Breast epithelium (tissue), 3 donors: ENCODE data around the gene TBC1D22B.

Experiments used
- POLR2A ChIP-seq: fragments of 450-650 bp; IDR thresholded peaks from one replicate; pipeline ENCODE4 v1.6.1; 2016; ENCODE audit warnings: antibody characterized with exemption, mild to moderate bottlenecking, moderate library complexity
- TF ChIP-seq, protein P1 (sequence below), 3 donors: fragments of 450-650 bp; IDR thresholded peaks; one replicate each; pipeline ENCODE4 v1.5.1; 2016 to 2017; ENCODE audit warnings: antibody characterized with exemption in 3 of 3, mild to moderate bottlenecking in 3 of 3, moderate library complexity in 3 of 3

DNA sequence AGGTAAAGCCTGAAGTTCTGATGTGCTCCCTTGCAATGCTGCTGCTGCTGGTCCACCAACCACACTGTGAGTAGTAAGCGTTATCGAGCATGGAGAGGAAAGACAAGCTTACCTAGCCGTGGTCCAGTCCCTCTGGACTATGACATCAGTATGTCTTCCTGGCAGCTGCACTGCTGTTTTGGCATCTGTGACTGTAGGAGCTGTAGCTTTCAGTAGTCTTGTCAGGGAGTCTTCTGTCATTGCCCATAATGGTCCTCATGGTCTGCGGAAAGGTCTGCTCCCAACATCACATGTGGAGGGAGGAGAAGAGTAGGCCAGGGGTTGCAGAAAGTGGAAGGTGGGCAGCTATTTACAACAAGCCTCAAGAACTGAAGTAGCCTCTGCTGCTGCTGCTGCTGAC lies 27.2 kb downstream of the TBC1D22B start:
- TF ChIP-seq, protein P1, sequence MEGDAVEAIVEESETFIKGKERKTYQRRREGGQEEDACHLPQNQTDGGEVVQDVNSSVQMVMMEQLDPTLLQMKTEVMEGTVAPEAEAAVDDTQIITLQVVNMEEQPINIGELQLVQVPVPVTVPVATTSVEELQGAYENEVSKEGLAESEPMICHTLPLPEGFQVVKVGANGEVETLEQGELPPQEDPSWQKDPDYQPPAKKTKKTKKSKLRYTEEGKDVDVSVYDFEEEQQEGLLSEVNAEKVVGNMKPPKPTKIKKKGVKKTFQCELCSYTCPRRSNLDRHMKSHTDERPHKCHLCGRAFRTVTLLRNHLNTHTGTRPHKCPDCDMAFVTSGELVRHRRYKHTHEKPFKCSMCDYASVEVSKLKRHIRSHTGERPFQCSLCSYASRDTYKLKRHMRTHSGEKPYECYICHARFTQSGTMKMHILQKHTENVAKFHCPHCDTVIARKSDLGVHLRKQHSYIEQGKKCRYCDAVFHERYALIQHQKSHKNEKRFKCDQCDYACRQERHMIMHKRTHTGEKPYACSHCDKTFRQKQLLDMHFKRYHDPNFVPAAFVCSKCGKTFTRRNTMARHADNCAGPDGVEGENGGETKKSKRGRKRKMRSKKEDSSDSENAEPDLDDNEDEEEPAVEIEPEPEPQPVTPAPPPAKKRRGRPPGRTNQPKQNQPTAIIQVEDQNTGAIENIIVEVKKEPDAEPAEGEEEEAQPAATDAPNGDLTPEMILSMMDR (IDR thresholded peaks at IDR 0.05) = no peak
- TF ChIP-seq POLR2A = no peak
